Transverse colon (tissue), 4 donors: ENCODE data around the gene DNAL1. TPM values are rescaled to one million over a fixed set of nuclear protein-coding genes. Genes with fewer than 3 reads are reported as not detected.
A peak's percentile ranks its signal among the peaks of the same experiment; 100 is the strongest.

Source experiments
- DNase-seq: peaks from one replicate; pipeline ENCODE4 v3.0.0-alpha.2; 2019
- H3K27ac ChIP-seq, 4 donors: fragments of 200-600 bp; sonication (generic); 2 replicates each; pipeline ENCODE4 v1.5.1; 2016 to 2018; ENCODE audit warnings: inconsistent platforms in 4 of 4
- H3K27me3 ChIP-seq: fragments of 200-600 bp; sonication (generic); 2 replicates; pipeline ENCODE4 v1.5.1; 2017; ENCODE audit warnings: inconsistent platforms
- H3K36me3 ChIP-seq, 4 donors: fragments of 200-600 bp; sonication (generic); 2 replicates each; pipeline ENCODE4 v1.5.1; 2017 to 2019; ENCODE audit warnings: inconsistent platforms in 4 of 4
- H3K4me1 ChIP-seq, 4 donors: fragments of 200-600 bp; sonication (generic); 2 replicates each; pipeline ENCODE4 v1.5.1; 2017 to 2020; ENCODE audit warnings: inconsistent platforms in 4 of 4
- H3K4me3 ChIP-seq, 4 donors: fragments of 200-600 bp; sonication (generic); 1 replicate in 1 of 4; 2 replicates in 3 of 4; pipeline versions ENCODE4 v1.5.1 to v1.6.1; 2017 to 2019; ENCODE audit warnings: inconsistent platforms in 4 of 4
- H3K9me3 ChIP-seq, 2 donors: fragments of 200-600 bp; sonication (generic); 2 replicates each; pipeline ENCODE4 v1.5.1; 2017 to 2019; ENCODE audit warnings: inconsistent platforms in 2 of 2
- EP300 ChIP-seq: sonication (generic); formaldehyde crosslinking; IDR thresholded peaks from one replicate; pipeline ENCODE4 v1.6.1; 2017; ENCODE audit warnings: antibody characterized with exemption, low read depth
- POLR2A ChIP-seq: fragments of 450-650 bp; IDR thresholded peaks from one replicate; pipeline ENCODE4 v1.6.1; 2016; ENCODE audit warnings: antibody characterized with exemption, mild to moderate bottlenecking, moderate library complexity
- POLR2AphosphoS5 ChIP-seq, 3 donors: sonication (generic); formaldehyde crosslinking; IDR thresholded peaks; one replicate each; pipeline ENCODE4 v1.6.1; 2016; ENCODE audit warnings: antibody characterized with exemption in 3 of 3
- WGBS, 2 donors: methylation state at CpG; one replicate each; pipeline ENCODE4 v1.1.5; 2018; ENCODE audit warnings: low coverage in 1 of 2; 5-methylcytosine and 5-hydroxymethylcytosine counted together
- in situ Hi-C, 4 donors: fragments of 200-750 bp; cut with MboI; loops; one replicate each; pipeline versions ENCODE4 v1.15.0 to v1.15.1; 2017; ENCODE audit warnings: low sequenced_read_pairs in 3 of 4, low pct_ligation_motif_present in 1 of 4, low pct_unique_long_range_greater_than_20kb in 1 of 4
- intact Hi-C: fragments of 100-400 bp; cut with DNase I; formaldehyde crosslinking; loops from one replicate; pipeline ENCODE4 v1.15.1; 2023; ENCODE audit warnings: low total_unique reads
- total RNA-seq, 4 donors: library from RNA; depleted of rRNA; stranded (reverse); fragments of >200 nt; gene quantifications; one replicate each; pipeline ENCODE4 v1.1.0, GENCODE V29; 2016
- TF ChIP-seq, protein P1 (sequence below), 5 experiments: fragments of 200-600 bp in 3 of 5; fragments of 450-650 bp in 2 of 5; sonication (generic) in 3 of 5; IDR thresholded peaks; 1 replicate in 2 of 5; 2 replicates in 3 of 5; pipeline ENCODE4 v1.5.1; 2016 to 2017; ENCODE audit warnings: antibody characterized with exemption in 5 of 5, inconsistent platforms in 3 of 5, mild to moderate bottlenecking in 2 of 5, moderate library complexity in 1 of 5

DNAL1 gene
- total RNA-seq, 4 donors from 2014 or later: 0.80 to 6.3 (median 2.9) TPM

DNA sequence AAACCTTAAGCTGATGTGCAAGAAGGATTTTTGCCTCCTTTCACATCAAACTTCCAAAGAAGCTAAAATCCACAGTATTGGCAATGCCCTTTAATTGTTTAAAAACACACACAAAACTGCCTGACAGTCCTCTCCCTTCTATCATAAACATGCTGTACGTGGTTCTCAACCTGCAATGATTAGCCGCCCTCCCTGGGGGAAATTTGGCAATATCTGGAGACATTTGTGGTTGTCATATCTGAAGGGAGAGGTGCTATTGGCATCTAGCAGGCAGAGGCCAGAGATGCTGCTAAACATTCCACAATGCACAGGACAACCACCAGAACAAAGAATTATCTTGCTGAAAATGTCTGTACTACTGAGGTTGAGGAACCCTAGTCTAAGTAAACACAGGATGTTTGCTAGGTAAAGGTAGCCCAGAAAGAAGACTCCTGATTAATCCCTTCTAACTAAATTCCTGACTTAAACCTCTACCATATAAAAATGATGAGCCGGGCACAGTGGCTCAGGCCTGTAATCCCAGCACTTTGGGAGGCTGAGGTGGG is 31.3 kb upstream of the DNAL1 start:
- in situ Hi-C loops (no loop called here), intact Hi-C loops (no loop called here)
- Histone ChIP-seq H3K9me3 (no peaks in the 10 kb centered on the region), H3K36me3 (no peaks in the 10 kb centered on the region), H3K4me1 (peaks cover 0 to 4% (median 2%) of the 10 kb centered on the region in 4 donors), H3K27ac (peak overlapping the region in 2 of 4 donors; percentile 82), H3K27me3 (no peaks in the 10 kb centered on the region), H3K4me3 (no peak overlapping the region)
- DNase-seq: no peak
- TF ChIP-seq POLR2AphosphoS5 (IDR thresholded peaks at IDR 0.05) (no peak), EP300 (no peak), POLR2A (no peak)
- TF ChIP-seq, protein P1, sequence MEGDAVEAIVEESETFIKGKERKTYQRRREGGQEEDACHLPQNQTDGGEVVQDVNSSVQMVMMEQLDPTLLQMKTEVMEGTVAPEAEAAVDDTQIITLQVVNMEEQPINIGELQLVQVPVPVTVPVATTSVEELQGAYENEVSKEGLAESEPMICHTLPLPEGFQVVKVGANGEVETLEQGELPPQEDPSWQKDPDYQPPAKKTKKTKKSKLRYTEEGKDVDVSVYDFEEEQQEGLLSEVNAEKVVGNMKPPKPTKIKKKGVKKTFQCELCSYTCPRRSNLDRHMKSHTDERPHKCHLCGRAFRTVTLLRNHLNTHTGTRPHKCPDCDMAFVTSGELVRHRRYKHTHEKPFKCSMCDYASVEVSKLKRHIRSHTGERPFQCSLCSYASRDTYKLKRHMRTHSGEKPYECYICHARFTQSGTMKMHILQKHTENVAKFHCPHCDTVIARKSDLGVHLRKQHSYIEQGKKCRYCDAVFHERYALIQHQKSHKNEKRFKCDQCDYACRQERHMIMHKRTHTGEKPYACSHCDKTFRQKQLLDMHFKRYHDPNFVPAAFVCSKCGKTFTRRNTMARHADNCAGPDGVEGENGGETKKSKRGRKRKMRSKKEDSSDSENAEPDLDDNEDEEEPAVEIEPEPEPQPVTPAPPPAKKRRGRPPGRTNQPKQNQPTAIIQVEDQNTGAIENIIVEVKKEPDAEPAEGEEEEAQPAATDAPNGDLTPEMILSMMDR (IDR thresholded peaks at IDR 0.05): no peak
- 77% methylated on average over 3 of the region's 3 CpGs; no CpG with 5 or more reads in 1 of the 2 donors for WGBS, 2 donors

DNA sequence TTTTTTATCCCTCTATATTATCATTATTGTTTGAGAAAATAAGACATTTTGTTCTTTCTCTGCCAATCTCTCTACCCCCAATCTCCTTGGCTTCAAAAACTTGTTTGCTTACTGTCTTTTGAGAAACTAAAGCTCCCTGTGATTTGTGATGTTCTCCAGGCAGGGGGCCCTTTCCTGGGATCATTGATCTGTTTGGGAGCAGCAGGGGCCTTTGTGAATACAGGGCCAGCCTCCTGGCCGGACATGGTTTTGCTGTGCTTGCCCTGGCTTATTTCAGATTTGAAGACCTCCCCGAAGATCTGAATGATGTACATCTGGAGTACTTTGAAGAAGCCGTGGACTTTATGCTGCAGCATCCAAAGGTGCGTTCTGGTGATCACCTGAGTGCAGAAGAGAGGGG is 28.0 kb upstream of the DNAL1 start:
- 78% methylated on average over 4 of the region's 4 CpGs; no CpG with 5 or more reads in 1 of the 2 donors for WGBS, 2 donors
- H3K4me1 ChIP-seq: peaks cover 0 to 4% (median 2%) of the 10 kb centered on the region in 4 donors
- H3K4me3 ChIP-seq: no peak overlapping the region
- TF ChIP-seq EP300 (no peak), POLR2A (no peak), POLR2AphosphoS5 (IDR thresholded peaks at IDR 0.05) (no peak)
- TF ChIP-seq, protein P1 (IDR thresholded peaks at IDR 0.05): no peak
- H3K27me3 ChIP-seq: no peaks in the 10 kb centered on the region
- H3K36me3 ChIP-seq: no peaks in the 10 kb centered on the region
- no peak for DNase-seq
- no peaks in the 10 kb centered on the region for H3K9me3 ChIP-seq
- H3K27ac ChIP-seq: no peak overlapping the region
- intact Hi-C loops: no loop called here
- in situ Hi-C loops: no loop called here

DNA sequence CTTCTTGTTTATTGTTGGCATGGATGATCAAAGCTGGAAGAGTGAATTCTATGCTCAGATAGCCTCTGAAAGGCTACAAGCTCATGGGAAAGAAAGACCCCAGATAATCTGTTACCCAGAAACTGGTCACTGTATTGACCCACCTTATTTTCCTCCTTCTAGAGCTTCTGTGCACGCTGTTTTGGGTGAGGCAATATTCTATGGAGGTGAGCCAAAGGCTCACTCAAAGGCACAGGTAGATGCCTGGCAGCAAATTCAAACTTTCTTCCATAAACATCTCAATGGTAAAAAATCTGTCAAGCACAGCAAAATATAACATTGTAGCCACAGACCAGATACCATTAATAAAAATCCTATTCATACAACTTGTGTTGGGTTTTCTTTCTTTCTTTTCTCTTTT is 25.3 kb upstream of the DNAL1 start:
- Histone ChIP-seq H3K4me3 (no peak overlapping the region), H3K27ac (no peak overlapping the region), H3K4me1 (no peaks in the 10 kb centered on the region), H3K27me3 (no peaks in the 10 kb centered on the region), H3K36me3 (no peaks in the 10 kb centered on the region), H3K9me3 (no peaks in the 10 kb centered on the region)
- no peak for DNase-seq
- WGBS, 2 donors: 67% methylated on average over 1 of the region's 1 CpG; no CpG with 5 or more reads in 1 of the 2 donors
- intact Hi-C loops (no loop called here), in situ Hi-C loops (no loop called here)
- TF ChIP-seq POLR2A (no peak), POLR2AphosphoS5 (IDR thresholded peaks at IDR 0.05) (no peak), EP300 (no peak)
- TF ChIP-seq, protein P1 (IDR thresholded peaks at IDR 0.05): no peak

DNA sequence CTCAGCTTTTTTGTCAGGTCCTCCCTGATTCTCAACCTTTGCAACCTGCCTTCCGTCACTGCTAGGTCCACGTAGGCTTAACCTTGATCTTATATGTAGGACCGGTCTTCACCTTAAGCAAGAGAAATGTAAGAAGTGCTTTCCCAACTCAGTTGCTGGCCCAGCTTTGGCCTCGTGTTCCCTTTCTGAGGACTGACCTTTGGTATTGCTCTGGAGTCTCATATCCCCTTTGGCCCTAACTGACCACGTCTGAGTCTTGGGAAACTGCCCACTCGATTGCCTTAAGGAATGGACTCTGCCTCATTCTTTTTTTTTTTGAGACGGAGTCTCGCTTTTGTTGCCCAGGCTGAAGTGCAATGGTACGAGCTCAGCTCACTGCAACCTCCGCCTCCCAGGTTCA is 24.5 kb upstream of the DNAL1 start:
- 83 to 90% methylated on average over 7 to 10 of the region's 10 CpGs for WGBS, 2 donors
- in situ Hi-C loops (no loop called here), intact Hi-C loops (no loop called here)
- H3K4me3 ChIP-seq: no peak overlapping the region
- DNase-seq: no peak
- no peaks in the 10 kb centered on the region for H3K27me3 ChIP-seq
- no peaks in the 10 kb centered on the region for H3K9me3 ChIP-seq
- H3K36me3 ChIP-seq: no peaks in the 10 kb centered on the region
- H3K27ac ChIP-seq: no peak overlapping the region
- H3K4me1 ChIP-seq: no peaks in the 10 kb centered on the region
- TF ChIP-seq, protein P1 (IDR thresholded peaks at IDR 0.05): no peak
- no peak for TF ChIP-seq POLR2AphosphoS5 (IDR thresholded peaks at IDR 0.05)
- TF ChIP-seq EP300: no peak
- no peak for TF ChIP-seq POLR2A
